Measurements from ENCODE around the gene SLC17A8.
"Not testable (repeated sequence)": the region's sequence is repeated elsewhere in the genome, so short reads cannot be mapped to it uniquely, and the experiment has no call there.

The SLC17A8 gene

DNA sequence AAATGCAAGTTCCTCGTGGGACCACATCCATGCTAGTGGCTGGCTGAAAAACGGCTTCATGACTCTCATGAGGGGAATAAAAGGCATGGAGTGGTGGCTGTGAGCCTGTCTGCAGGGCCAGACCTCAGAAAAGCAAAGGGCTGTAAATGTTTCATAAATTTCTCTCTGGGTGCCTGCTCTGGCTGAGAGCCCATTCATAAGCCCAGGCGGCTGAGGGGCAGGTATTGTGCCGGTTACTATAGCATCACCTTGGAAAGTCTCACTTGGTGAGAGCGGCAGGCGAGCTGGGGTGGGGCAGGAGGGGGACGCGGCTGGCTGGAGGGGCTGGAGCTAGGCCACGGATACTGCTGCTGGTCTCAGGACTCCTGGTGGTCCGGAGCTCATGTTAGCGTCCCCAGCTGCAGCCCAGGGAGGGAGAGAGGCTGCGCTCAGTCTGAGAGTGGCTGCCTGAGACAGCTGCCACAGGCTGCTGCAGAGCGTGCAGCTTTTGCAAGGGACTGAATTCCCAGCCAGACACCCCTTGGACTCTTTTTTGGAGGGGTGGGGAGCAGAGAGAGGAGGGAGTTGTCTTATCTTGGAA lies at the start of gene SLC17A8:
TSS of gene SLC17A8 (plus strand) at position 431 of the 580 bp plus-strand sequence. CDS start 318 bp downstream, outside the sequence.
- ATAC-seq = no peak

DNA sequence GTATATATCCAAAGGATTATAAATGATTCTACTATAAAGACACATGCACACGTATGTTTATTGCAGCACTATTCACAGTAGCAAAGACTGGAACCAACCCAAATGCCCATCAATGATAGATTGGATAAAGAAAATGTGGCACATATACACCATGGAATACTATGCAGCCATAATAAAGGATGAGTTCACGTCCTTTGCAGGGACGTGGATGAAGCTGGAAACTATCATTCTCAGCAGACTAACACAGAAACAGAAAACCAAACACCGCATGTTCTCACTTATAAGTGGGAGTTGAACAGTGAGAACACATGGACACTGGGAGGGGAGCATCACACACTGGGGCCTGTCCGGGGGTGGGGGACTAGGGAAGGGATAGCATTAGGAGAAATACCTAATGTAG lies 48.7 kb upstream of the SLC17A8 start:
- not testable (repeated sequence) for ATAC-seq

DNA sequence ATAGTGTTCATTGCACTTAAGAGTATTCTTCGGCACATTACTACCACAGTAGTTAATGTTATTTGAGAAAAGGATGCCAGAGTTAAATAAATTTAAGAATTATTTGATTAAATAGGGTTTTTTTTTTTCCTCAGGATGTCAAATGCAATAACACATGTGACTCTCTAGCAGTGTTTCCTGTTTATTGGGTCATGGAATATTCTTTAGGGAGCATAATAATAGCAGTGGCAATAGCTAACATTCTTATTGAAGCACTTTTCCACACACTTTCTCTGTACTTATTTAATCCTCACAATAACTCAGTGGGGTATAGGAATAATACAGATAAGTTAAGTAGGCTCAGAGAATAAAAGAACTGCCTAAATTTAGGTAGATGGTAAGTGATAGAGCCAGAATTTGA lies 45.6 kb upstream of the SLC17A8 start:
- no peak for ATAC-seq

DNA sequence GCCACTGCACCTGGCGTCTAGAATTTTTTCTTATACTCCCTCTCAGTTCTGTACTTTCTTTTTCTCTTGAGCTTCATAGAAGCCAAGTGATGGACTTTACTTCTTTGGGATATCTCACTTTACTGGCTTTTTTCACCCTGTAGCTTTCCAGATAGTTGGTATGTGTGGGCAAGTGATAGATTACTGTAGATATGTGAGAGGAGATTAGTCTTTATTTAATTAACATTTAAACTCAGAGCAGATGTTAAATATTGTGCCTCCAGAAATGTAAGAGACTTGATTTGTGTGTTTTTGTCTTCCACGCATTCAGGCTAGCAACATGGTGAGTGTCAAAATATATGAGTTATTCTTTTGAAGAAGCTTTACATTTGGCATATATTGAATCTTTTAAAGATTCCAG lies 39.5 kb upstream of the SLC17A8 start:
- no peak for ATAC-seq

DNA sequence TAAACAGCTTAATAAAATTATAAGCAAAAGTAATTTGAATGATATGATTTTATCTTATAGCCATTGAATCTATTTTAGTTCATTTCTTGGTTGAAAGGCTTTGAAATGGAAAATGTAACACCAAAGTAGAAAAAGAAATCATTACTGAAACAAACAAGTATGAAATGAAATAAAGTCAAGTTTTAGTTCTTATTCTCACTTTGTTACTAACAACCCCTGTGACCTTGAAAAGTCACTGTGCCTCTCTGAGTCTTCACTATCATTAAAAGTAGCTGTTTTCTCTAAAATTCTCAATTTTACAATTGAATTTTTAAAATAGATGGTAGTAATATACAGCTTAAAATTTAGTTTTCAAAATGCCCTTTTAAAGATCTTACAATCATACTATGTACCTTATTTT lies 32.4 kb upstream of the SLC17A8 start:
- no peak for ATAC-seq

DNA sequence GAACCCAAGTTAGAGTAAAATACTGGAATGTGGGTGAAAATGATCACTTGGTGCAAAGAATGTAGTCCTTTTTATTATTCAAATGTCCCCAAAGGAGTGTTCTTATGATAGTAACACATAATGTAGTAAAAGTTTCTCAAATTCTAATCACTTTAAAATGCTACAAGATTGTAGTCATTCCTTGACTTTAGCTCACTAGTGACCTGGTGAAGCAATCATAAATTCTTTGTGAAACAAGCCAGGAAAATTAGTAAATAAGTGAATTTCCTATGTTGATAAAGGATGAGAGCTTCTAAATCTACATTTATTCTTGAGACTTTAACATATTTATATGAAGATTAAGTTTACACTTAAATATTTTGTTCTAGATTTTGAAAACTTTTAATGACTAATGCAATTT lies 30.7 kb upstream of the SLC17A8 start:
- no peak for ATAC-seq

- peak in 1 of 2 donors; percentile 56 for ATAC-seq
Measured at GRCh38 chr12:100329800-100330199, 27.1 kb upstream of the SLC17A8 start.

DNA sequence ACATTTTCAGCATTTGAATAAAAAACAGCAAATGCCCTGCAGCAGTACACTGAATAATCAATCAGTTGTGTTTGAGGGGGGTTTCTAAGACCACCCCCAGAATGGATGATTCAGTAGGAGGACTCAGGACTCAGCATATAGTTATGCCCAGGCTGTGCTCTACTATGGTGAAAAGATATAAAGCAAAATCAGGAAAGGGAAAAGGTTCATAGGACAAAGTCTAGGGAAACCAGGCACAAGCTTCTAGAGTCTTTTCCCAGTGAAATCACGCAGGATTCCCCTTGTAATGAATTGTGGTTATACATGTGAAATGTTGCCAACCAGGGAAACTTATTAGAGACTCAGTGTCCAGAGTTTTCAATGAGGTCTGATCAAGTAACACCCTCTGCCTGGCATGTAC lies 25.0 kb upstream of the SLC17A8 start:
- ATAC-seq = no peak

GRCh38 chr12:100332852-100333251 lies 24.0 kb upstream of the SLC17A8 start:
- no peak for ATAC-seq

GRCh38 chr12:100337299-100337698 lies 19.6 kb upstream of the SLC17A8 start:
- no peak for ATAC-seq

GRCh38 chr12:100337727-100338126 lies 19.1 kb upstream of the SLC17A8 start:
- ATAC-seq = no peak

DNA sequence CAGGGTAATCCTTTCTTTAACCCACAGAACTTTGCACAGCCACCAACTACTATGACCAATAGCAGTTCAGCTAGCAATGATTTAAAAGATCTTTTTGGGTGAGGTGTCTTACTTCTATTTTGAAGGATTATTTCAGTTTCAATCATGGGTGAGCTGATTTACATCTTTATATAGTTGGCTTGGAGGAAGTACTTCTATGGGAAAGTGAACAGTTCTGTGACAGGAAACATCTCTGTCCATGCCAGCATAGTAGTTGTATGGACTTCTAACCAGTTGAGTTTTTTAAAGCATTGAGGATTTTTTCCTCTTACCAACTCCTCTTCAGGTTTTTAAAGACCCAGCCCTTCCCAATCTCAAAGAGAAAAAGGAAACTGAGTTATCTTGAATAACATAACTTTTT lies 17.8 kb upstream of the SLC17A8 start:
- no peak for ATAC-seq

- not testable (repeated sequence) for ATAC-seq
Measured at GRCh38 chr12:100342897-100343296, 14.0 kb upstream of the SLC17A8 start.

DNA sequence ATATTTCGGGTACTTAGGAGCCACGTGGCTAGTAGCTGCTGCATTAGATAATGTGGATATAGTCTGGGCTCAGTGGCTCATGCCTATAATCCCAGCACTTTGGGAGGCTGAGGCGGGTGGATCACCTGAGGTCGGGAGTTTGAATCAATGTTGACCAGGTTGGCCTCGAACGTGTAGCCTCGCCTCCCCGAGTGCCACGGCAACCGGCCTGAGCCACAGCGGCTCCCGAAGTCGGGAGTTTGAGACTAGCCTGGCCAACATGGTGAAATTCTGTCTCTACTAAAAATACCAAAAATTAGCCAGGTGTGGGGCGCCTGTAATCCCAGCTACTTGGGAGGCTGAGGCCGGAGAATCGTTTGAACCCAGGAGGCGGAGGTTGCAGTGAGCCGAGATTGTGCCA lies 12.5 kb upstream of the SLC17A8 start:
- not testable (repeated sequence) for ATAC-seq

DNA sequence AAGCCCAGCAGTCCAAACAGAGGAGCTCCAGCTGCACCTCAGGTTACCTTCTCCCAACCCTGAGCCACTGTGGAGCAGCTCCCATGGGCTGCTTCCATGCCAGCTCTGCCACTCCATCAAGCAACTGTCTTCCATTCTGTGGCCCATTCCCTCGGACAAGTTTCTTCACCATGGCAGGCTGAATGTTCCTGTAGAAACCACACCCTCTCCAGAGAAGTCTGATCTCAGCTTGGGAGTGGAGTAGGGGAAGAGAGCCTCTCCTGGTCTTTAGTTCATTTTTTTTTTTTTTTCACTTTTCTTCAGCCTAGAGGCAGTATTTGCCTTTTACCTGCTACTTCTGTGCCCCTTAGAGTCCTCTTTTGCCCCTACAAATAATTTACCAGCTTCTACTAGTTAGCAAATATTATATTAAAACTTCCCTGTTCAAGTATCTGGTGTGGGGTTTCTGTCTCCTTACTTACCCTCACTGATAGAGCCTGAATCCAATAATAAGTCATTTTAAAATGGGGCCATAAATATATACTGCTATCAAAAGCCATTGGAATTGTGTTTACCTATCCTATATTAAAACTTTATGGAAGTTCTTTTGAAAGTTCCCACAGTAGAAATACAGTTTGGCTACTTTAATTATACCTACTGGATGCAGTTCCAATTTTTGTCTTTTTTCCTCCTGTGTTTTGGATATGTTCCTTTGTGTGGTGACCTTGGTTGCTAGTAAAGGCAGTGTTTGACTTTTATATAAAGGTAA lies 11.7 kb upstream of the SLC17A8 start:
- ATAC-seq = no peak

- no peak for ATAC-seq
Measured at GRCh38 chr12:100346660-100347059, 10.2 kb upstream of the SLC17A8 start.

DNA sequence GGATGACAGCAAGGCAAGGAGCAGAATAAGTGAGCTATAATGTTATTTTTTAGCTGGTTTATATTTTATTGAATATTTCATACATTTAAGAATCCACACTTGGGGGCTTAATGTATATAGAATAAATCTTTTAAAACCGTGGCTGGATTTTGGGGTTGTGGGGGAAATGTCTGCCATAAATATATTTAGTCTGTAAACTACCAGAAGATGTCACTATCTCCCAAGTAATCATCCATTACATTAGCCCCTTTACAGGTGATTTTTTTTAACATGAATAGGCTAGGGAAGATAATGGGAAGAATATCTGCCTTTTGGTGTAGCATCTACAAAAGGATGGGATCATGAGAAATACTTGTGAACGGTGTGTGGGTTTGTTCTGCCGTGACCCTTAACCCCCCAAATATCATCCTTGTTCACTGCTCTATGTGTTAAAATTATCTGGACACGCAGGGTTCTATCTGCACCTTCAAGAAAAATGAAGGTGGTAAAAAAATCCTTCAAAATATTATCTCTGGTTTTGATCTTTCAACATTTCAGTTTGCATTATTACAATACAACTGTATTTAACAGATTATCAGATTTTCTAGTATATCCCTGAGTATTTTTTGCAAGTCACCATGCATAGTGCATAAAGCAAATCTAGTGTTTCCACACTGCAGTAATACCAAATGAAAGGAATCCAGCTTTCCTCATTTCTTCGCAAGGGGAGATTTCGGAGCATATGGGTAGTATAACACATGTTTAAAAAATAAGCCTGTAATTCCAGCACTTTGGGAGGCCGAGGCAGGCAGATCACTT lies 8.0 kb upstream of the SLC17A8 start:
- ATAC-seq = no peak

GRCh38 chr12:100359248-100359647 lies 2.4 kb downstream of the SLC17A8 start:
- no peak for ATAC-seq

GRCh38 chr12:100359822-100360221 lies 2.9 kb downstream of the SLC17A8 start:
- ATAC-seq = no peak

DNA sequence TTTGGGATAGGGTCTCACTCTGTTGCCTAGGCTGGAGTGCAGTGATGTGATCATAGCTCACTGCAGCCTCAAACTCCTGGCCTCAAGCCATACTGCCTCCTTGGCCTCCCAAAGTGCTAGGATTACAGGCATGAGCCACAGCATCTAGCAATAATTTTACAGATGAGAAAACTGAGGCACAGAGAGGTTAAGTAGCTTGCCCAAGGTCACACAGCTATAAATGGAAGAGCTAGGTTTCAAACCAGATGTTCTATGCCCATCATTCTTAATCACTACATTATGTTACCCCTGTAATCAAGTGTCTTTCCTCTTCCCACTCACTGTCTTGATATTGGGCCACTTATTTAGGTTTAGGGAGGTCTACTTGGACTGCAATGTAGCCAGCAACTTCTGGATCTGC lies 3.6 kb downstream of the SLC17A8 start:
- no peak for ATAC-seq

GRCh38 chr12:100364324-100364723 lies 7.5 kb downstream of the SLC17A8 start:
- ATAC-seq = no peak

DNA sequence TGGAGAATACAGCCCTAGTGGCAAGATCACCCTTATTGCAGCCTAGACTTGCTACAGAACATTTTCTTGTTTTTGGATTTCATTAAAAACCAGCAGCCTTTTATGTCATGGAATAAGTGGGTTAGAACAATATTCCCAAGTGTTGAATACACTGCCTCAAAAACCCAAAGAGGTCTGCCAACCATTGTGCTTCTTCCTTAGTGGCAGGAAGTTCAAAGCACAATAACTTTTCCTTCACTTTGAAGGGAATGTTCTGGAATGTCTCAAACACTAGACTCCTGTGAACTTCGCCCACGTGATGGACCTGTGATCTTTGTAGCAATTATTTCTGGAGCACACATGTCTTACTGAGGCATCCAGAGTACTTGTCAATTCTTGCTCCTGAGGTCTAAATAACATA lies 8.5 kb downstream of the SLC17A8 start:
- no peak for ATAC-seq

GRCh38 chr12:100368066-100368465 lies 11.2 kb downstream of the SLC17A8 start:
- ATAC-seq = no peak

- ATAC-seq = no peak
Measured at GRCh38 chr12:100371146-100371545, 14.3 kb downstream of the SLC17A8 start.
